Right hindlimb (tissue), 1 donor: ENCODE measurements around the gene AGAP1.
A peak's percentile ranks its signal among the peaks of the same experiment; 100 is the strongest.

Source experiments
- DNase-seq: peaks from one replicate; pipeline ENCODE4 v3.0.0-alpha.2; 2018

Gene AGAP1

GRCh38 chr2:236092714-236093113, 598.9 kb downstream of the AGAP1 start:
- DNase-seq, result no peak

DNA sequence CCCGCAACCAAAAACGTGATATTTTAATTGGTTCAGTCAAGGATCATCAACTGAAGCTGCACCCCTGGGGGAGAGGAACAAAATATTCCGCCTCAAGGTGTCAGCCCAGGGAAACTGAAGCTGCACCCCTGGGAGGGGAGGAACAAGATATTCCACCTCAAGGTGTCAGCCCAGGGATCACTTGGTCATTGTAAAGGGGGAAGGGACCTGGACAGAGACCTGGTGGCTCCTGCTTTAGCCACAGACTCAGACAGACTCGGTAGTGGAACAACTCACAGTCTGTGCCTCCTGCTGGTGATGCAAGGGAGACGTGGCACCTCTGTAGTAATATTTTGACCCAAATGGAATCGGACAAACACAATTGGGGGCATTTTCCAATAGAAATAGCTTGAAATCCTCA, 599.3 kb downstream of the AGAP1 start:
- DNase-seq, result no peak

- DNase-seq, result no peak
These were observed 601.7 kb downstream of the AGAP1 start for GRCh38 chr2:236095504-236095903.

DNA sequence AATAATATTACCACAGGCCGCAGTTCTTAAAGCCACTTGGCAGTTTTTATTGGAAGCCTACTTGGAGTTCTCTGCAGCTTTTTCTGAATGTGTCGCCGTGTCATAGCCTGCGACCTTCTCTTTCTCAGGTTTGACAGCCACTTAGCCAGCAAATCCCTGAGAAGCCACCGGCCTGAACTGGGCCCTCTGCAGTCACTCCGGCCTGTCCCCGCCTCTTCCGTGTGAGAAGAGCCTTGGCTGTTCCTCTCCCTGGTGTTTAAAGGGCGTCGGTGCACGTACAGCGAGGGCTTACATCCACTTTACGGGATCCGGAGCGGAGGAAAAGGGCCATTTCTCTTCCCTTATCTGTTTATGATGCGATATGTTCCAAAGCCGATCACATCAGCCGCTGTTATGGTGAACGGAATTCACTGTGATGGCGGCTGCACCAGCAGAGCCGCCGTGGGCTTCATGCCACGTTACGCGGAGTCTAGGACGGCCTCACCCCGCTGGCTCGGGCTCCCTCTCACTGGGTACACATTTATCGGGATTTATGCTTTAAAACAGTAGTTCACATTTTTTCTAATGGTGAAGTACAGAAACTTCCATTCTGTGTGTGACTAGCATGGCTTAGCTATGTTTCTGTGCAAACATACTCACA, 607.6 kb downstream of the AGAP1 start:
- DNase-seq, result no peak

- DNase-seq, result no peak
These were observed 609.1 kb downstream of the AGAP1 start for GRCh38 chr2:236102971-236103370.

- no peak for DNase-seq
These were observed 610.1 kb downstream of the AGAP1 start for GRCh38 chr2:236103981-236104380.

DNA sequence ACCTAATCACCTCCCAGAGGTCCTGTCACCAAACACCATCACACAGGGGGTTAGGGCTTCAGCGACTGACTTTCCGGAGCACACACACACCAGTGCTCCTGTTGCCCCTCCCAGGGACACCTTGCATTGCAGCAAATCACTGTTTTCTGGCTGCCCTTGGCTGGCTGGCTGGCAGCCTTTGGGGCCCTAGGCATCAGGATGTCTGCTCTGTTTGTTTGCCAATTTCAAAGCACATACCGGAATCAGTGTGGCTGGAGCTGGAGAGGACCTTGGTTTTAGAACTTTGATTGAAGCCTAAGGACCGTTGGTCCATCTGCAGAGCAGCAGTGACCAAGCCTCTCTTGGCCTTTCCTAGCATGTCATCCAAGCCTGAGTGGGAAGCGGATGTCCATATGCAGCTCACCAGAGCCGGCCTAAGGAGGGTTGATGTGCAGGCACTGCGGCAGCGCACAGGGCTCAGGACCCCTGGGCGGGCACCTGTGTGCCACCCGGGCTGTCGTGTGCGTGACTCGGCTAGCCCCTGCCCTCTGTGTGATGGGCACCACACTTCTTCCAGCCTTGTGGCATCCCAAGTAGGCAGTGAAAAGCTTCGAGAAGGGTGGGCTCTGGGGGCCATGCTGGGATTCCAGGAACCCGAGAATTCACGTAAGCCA, 612.2 kb downstream of the AGAP1 start:
- DNase-seq, result no peak

DNA sequence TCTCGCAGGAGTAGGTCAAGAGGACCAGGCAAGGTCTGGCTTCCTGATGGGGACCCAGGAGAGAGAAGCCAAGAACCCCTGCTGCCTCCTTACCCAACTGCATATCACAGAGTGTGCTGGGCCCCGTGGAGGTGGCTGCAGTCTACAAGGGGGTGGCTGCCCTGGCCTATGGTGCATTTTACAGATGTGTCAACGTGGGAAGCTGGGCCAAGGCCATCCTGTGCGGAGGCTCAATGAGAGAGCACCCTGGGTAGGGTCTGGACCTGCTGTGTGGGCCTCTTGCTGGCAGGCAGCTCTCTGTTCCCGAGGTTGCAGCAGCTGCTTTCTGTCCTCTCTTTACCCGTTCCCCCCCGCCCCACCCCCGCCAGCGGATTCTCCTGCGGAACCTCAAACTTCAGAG, 612.9 kb downstream of the AGAP1 start:
- DNase-seq, result no peak

- no peak for DNase-seq
These were observed 613.7 kb downstream of the AGAP1 start for GRCh38 chr2:236107536-236107935.

DNA sequence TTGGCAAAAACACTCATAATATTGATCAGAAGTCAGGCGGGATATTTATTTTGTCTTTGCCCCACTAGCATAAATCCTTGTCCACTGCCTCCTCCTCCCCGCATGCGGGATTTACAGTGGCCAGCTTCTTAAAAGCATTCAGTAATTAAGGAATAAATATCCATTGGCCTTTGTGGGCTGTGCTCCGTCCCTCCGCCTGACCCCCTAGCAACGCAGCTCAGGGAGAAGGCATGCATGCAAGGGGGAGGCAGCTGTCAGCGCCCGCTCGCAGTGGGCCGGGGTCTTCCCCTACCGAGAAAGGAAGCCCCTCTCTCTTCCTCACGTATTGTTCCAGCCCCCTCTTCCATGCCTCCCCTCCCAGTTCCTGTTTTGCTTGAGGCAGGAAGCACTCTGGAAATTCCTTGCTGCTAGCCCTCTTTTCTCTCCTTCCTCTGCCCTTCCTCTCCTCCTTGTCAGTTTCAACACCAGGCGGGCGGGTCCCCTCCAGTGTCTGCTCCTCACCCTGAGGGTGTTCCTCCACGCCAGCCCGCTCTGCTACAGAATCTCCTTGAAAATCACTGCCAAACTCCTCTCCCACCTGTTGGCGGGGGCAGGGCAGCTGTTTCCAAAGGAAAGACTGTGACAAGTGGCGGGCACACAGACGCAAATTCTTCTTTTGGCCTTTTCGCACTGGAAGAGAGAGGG, 614.2 kb downstream of the AGAP1 start:
- DNase-seq, result peak; percentile 43

DNA sequence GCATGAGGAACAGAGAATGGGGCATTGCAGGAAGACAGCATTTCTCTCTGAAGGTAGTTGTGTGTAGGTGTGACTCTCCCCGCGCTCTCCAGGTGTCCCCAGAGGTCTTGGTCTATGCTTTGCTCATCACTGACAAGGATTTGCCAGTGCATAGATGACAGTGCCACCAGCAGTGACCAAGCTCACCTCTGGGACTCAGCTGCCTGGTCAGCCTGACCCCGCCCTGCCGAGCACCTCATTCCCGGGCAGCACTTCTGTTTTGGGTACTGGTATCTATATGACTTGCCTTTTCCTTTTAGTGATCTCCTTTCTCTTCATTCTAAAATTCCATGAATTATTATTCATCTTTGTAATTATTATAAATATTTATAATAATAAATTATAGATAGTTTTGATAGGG, 615.2 kb downstream of the AGAP1 start:
- no peak for DNase-seq

- DNase-seq, result no peak
These were observed 615.6 kb downstream of the AGAP1 start for GRCh38 chr2:236109473-236109872.

DNA sequence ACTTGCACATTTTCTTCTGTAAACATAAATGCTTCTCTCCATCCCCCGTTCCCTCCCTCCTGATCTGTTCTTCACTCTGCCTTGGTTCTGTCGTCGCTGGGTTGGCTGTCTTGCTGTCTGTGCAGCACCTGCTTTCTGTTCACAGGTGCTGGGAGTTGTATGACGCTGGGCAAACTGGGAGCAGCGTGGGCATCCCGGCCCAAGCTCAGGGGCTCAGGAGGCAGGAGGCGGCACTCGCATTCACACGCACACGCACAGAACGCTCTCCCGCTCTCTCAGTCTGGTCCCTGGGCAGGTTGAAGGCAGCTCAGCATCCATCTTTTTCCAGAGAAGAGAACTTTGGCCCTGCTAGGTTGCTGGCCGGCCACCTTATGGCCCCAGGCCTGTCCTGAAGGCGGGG, 618.6 kb downstream of the AGAP1 start:
- no peak for DNase-seq

DNA sequence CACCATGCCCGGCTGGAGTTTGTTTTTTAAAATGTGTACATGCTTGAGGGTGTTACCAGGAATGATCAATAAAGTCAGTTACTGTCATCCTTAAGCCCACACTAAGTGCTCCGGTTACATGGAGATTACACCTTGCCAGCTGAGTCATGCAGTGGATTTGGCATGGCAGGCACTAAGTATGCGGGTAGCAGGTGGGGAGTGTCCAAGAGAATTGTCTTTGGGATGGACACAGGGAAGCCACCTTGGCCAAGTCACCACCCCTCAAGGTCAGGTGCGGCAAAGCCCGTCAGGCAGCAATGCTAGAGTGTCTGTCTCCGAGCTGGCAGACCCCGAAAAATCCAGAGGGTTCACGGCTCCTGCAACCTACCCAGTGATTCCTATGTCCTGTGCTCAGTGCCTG, 619.6 kb downstream of the AGAP1 start:
- DNase-seq, result no peak

- no peak for DNase-seq
These were observed 620.1 kb downstream of the AGAP1 start for GRCh38 chr2:236113948-236114347.

- no peak for DNase-seq
These were observed 621.1 kb downstream of the AGAP1 start for GRCh38 chr2:236114959-236115358.

DNA sequence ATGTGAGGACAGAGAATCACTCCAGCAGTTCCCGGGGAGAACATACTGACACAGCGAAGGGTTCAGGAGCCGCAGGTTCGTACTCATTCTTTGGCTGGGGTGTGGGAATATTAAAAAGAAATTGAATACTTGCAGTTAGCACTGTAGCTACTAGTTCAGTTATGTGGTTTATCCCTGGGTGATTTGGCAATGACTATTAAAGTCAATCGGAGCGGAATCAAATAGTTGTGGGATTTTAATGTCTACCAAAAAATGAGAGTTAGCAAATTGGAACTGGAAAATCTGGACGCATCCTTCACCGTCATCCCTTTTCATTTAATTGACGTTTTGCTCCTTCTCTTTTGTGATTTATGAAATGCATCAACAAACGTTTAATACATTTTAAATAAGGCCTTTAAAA, 623.6 kb downstream of the AGAP1 start:
- DNase-seq, result no peak

GRCh38 chr2:236117861-236118269, 624.0 kb downstream of the AGAP1 start:
- DNase-seq, result no peak

DNA sequence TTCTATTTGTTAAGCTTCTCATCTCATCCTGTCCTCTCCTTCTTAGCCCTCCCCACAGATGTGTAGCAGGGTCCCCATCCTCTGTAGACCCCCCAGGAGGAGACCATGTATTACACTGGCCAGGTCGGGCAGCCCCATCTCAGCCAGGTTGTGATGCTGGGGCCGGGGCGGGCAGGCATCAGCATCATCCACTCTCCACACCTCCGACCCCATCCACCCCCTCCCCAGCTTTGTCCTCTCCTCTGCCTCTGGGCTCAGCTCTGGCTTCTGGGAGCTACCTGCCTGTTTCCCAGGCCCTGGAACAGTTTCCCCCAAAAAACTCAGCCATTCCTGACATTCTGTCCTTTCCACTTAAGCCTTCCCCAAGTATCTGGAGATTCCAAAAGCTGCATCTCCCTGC, 625.2 kb downstream of the AGAP1 start:
- DNase-seq, result no peak

DNA sequence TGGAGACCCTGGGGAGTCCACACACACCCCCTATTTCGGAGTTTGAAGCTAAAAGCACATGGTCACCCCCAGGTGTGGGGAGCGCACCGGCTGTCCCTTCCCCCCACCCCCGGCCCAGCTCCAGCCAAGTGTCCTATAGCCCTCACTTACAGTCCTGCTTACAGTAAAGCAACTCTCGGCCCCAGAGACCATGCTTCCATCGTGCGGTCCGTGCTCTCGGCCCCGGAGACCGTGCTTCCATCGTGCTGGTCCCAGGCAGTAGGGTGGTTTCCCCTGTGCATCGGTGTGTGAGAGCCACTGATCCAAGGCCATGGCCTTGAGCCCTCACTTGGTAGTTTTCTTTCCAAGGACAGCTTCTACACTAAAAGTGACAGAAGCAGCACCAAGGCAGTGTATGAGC, 625.6 kb downstream of the AGAP1 start:
- no peak for DNase-seq

DNA sequence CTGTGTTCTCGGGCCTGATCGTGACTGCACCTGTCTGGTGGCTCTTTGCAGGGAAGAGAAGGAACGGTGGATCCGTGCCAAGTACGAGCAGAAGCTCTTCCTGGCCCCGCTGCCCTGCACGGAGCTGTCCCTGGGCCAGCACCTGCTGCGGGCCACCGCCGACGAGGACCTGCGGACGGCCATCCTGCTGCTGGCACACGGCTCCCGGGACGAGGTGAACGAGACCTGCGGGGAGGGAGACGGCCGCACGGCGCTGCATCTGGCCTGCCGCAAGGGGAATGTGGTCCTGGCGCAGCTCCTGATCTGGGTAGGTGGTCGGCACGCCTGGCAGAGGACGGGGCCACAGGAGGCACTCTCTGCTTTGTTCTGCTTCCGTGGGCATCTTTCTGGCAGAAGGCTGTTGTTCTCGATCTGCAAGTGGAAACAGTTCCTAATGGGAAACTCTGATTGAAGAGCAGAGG, 626.3 kb downstream of the AGAP1 start:
- DNase-seq, result no peak

DNA sequence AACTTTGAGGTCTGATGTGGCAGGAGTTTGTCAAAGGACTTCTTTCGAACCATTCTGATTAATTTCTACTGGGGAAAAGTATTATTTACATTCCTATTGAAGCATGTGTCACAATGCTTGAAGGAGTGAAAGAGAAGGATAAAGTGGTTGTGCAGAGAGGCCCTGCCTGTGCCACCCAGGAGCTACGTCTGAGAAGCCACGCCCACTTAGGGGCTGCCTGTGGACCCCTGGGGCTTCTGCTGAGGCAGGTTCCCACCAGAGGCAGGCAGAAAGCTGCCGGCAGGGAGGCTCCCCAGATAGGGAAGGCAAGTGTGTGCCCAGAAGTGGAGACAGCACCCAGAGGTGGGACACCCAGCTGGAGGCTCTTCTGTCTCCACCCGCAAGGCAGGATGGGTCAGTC, 627.0 kb downstream of the AGAP1 start:
- no peak for DNase-seq

- DNase-seq, result no peak
These were observed 627.7 kb downstream of the AGAP1 start for GRCh38 chr2:236121546-236121945.

- DNase-seq, result no peak
These were observed 628.4 kb downstream of the AGAP1 start for GRCh38 chr2:236122236-236122635.
